ENCODE measurements around the gene GFER.

Gene GFER

DNA sequence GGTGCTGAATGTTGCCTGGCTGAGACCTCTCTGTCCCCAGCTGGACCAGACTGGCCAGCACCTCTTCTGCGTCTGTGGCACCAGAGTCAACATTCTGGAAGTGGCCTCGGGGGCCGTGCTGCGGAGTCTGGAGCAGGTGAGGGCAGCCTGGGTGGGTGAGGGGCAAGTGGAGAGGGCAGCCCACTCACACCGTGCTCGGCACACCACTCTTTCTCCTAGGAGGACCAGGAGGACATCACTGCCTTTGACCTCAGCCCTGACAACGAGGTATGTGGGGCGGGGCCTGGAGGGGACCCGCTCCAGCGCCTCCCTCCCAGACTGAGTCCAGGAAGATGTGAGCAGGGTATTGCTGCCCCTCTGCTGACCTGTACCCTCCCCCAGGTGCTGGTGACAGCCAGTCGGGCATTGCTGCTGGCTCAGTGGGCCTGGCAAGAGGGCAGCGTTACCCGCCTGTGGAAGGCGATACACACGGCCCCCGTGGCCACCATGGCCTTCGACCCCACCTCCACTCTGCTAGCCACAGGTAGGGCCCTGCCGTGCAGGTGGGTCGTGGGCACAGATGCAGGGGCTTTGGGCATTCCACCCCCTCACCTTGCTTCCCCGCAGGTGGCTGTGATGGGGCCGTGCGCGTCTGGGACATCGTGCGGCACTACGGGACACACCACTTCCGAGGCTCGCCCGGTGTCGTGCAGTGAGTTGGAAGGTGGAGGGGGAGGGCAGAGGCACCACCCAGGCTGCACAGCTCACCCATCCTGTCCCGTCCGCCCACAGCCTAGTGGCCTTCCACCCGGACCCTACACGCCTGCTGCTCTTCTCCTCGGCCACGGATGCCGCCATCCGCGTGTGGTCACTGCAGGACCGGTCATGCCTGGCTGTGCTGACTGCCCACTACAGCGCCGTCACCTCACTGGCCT, 9.6 kb upstream of the GFER start:
- DNase-seq (ENCODE audit: low read depth) = no peak

DNA sequence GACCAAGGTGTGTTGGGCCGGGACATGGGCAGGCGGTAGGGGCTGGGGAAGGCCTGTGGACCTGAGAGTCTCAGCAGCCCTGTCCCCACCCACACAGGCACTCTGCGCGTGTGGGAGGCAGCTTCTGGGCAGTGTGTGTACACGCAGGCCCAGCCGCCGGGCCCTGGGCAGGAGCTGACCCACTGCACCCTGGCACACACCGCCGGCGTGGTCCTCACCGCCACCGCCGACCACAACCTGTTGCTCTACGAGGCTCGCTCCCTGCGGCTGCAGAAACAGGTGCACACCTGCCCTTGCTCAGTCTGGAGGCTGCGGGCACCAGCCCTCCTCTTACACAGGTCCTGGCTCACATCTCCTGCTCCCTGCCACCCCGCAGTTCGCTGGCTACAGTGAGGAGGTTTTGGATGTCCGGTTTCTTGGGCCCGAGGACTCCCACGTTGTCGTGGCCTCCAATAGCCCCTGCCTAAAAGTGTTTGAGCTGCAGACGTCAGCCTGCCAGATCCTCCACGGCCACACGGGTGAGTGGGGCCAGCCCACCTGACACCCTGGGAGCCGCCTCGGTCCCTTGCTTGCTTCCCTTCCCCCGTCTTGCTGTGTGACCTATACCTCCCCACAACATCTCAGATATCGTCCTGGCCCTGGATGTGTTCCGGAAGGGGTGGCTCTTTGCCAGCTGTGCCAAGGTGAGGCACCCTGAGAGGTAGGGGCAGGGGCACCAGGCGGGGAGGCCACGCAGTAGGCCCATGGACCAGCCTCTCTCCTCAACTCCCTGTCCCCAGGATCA, 8.4 kb upstream of the GFER start:
- DNase-seq (ENCODE audit: low read depth) = no peak

DNA sequence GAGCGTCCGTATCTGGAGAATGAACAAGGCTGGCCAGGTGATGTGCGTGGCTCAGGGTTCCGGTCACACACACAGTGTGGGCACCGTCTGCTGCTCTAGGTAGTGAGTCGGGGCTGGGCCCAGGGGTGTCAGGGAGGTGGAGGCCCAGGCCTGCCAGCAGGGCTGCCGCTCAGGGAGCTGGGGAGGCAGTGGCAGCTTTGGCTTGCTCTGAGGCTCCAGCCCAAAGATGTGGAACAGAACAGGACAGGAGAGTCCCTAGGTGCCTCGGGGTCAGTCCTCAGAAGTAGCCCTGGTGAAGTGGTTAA, 7.8 kb upstream of the GFER start:
- no peak for DNase-seq (ENCODE audit: low read depth)

- DNase-seq (ENCODE audit: low read depth) = no peak
These were observed 6.8 kb upstream of the GFER start for GRCh38 chr16:1976951-1977874.

DNA sequence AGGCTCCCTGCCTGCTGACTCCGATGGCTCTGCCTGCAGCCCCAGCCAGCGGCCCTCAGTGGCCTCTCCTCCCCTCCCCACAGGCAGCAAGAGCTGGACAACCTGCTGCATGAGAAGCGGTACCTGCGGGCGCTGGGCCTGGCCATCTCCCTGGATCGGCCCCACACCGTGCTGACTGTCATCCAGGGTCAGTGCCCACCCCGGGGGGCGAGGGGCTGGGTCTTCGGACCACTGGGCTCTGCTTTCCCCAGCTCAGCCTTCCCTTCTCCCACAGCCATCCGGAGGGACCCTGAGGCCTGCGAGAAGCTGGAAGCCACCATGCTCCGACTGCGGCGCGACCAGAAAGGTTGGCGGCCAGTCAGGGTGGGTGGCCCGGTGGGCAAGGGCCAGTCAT, 6.1 kb upstream of the GFER start:
- no peak for DNase-seq (ENCODE audit: low read depth)

- DNase-seq (ENCODE audit: low read depth) = no peak
These were observed 5.4 kb upstream of the GFER start for GRCh38 chr16:1978476-1979120.

DNA sequence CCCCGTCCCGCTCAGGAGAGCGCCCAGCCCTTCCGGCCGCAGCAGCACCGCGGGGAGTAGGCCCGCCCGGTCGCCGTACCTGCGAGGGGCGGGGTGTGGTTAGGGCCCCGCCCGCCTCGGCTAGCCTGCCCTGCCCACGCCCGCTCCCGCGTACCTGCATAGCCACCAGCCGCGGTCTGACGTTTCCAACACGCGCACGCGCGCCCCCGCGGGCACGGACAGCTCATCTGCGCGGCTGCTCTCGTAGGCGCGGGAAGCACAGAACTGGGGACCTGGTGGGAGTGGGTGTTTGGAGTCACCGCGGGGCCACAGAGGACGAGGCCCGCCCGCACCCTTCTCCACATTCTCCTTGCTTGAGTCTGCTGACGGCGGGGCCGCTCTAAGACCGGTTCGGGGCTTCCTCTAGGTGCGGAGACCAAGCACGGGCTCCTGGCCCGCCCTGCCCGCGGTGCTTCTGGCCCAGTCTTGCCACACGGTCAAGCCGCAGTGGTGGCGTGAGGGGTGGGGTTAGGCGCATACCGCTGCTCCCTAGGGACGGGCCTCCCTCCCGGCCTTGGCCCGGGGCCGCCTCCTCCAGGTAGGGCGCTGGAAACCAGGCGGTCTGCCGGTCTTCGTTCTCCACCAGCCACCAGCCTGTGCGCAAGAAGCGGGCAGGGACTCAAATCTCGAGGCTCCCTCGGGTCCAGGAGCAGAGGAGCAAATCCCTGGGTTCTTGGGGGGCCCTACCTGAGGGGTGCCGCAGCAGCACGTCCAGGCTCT, 4.5 kb upstream of the GFER start:
- no peak for DNase-seq (ENCODE audit: low read depth)

DNA sequence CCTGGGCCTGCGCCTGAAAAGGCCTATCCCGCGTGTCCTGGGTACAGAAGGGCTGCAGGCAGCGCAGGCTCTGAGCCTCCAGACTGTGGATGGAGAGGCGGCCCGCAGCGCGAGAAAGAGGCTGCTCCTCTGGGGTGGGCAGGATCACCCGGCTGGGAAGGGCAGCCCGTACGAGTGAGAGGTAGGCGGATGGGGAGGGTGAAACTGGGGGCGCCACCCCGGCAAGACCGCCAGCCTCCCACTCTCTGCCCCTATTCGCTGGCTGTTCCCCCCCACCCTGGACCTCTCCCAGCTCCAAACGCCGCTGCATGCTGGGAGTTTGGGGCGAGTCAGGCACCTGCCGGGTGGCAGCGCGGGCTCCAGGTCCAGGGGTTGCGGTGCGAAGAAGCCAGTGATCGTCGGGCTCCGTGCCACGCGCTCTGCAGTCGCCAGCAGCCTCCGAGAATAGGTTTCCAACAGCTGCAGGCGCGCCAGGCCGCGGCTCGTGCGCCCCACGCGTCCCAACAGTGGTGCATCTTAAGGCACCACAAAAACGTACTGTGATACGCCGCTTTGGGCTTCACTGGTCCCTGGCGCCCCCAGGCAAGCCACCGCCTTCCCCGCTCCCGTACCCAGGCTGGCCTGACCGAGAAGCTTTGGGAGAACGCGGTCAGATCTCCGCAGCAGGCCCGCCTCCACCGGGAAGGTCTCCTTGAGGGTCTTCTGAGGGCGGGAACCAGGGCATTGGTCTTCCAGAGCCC, 3.8 kb upstream of the GFER start:
- no peak for DNase-seq (ENCODE audit: low read depth)

DNA sequence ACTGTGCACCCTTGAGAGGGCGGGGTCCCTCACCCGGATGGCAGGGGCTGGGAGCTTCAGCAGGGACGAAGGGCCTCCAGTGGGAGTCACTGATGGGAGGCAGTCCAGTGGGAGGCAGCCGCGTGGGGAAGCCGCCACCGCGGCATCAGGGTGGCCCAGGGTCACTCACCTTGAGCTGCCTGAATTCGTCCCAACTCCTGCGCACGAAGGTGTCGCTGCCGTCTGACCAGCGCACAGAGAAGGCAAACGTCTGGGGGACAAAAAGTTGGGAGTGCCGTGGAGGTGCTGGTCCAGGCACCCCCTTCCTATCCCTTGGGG, 3.3 kb upstream of the GFER start:
- DNase-seq (ENCODE audit: low read depth) = no peak

DNA sequence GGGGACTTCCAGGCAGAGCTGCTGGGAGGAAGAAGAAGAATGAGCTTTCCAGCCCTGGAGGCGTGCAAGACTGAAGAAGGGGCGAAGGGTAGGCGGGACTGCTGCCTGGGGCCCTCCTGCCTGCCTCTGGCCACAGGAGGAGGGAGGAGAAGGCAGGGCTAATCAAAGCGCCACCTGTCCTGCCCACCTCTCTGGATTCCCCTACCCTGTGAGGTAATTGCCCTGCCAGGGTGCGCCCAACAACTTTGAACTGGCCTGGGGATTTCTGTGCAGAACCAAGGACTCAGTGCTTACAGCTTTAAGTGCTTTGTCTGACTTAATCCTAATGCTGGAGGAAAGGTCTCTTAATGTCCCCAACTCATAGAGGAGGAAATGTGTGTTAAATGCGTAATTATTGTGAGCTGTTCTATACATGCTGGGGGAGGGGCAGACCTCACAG, 2.6 kb upstream of the GFER start, which contains the start of gene NOXO1:
TSS of gene NOXO1 (minus strand) at position 72 of the 439 bp plus-strand sequence. CDS start 290 bp downstream, outside the sequence.
- DNase-seq (ENCODE audit: low read depth) = no peak

GRCh38 chr16:1982013-1982433, 2.0 kb upstream of the GFER start:
- DNase-seq (ENCODE audit: low read depth) = no peak

DNA sequence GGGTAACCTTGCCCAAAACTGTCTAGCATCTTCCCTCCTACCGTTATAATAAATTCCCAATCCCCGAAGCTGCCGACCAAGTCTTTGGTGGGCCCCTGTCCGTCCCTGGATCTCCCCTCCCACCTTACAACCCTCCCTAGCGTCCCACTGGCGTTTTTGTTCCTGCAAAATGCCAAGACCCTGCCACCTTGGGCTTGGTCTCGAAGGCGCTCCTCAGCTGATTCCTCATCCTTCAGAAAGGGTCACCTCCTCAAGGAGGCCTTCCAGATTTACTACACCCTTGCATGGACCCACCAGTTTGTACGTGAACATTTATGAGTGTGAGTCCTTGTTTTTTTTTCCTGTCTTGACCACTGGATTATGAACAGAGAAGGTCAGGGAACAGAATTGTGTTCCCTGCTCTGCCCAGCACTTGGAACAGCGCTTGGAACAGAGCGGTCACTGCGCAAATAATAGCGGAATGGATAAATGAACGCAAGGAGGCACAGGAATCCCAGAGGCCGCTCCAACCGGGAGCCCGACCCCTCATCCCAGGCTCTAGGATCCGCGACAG, 926 bp upstream of the GFER start:
- DNase-seq (ENCODE audit: low read depth) = no peak

DNA sequence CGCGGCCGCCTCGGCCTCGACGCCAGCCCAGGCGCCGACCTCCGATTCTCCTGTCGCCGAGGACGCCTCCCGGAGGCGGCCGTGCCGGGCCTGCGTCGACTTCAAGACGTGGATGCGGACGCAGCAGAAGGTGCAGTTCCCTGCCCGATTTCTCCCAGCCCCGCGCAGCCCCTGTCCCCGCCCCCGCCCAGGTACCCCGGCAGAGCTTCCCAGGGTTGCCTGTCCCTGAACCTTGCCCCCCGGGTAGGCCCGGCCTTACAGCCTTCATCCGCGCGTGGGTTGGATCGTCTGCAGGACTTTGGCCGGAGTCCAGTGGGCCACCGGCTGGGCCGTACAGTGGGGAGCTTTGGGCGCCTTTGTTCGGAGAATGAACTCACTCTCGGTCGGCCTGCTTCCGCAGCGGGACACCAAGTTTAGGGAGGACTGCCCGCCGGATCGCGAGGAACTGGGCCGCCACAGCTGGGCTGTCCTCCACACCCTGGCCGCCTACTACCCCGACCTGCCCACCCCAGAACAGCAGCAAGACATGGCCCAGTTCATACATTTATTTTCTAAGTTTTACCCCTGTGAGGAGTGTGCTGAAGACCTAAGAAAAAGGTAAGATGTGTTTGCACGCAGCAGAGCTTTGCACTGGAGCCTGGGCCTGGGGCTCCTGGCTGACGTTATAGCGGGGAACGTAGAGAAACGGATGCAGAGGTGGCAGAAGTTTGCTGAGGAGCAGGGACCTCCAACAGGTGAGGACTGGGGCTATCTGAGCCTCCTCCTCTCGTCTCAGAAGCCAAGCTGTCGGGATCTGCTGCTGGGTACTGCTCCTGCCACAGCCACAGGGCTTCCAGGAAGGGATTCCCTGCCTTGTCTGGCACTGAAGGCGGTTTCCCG, 593 bp downstream of the GFER start:
- DNase-seq (ENCODE audit: low read depth) = no peak

DNA sequence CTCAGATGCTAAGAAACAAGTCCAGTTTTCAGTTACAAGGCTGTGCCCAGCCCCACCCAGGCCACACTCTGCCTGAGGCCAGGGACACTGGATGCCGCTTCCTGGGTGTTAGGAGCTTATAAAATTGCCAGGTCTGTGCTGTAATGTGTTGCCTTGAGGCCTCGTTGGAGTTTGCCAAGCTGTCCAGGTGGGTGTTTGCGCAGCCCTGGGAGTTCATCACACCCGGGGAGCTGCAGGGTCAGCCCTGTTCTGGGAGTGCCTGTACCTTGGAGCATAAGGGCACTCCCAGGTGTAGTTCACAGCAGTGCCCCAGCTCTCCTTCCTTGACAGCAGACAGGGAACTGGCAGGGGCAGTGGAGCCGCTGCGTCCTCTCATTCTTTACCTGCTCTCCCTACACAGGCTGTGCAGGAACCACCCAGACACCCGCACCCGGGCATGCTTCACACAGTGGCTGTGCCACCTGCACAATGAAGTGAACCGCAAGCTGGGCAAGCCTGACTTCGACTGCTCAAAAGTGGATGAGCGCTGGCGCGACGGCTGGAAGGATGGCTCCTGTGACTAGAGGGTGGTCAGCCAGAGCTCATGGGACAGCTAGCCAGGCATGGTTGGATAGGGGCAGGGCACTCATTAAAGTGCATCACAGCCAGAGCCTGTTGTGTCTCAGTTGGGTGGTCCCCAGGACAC, 1.6 kb downstream of the GFER start:
- DNase-seq (ENCODE audit: low read depth) = no peak

GRCh38 chr16:1987198-1987597, 3.2 kb downstream of the GFER start:
- DNase-seq (ENCODE audit: low read depth) = no peak

- no peak for DNase-seq (ENCODE audit: low read depth)
These were observed 5.5 kb downstream of the GFER start, which contains the start of gene SYNGR3 for GRCh38 chr16:1989209-1990100. Gene SYNGR3 (plus strand): TSS chr16:1989970. CDS start chr16:1990103, 133 bp downstream.

- DNase-seq (ENCODE audit: low read depth) = no peak
These were observed 6.0 kb downstream of the GFER start for GRCh38 chr16:1990101-1990350.
